Measurements from ENCODE around the gene HEPACAM. TPM values are rescaled to one million over a fixed set of nuclear protein-coding genes. Genes with fewer than 3 reads are reported as not detected.

Gene HEPACAM
- total RNA-seq, 4 donors from 2014 or later: 8.7 to 18.4 (median 15.3) TPM

DNA sequence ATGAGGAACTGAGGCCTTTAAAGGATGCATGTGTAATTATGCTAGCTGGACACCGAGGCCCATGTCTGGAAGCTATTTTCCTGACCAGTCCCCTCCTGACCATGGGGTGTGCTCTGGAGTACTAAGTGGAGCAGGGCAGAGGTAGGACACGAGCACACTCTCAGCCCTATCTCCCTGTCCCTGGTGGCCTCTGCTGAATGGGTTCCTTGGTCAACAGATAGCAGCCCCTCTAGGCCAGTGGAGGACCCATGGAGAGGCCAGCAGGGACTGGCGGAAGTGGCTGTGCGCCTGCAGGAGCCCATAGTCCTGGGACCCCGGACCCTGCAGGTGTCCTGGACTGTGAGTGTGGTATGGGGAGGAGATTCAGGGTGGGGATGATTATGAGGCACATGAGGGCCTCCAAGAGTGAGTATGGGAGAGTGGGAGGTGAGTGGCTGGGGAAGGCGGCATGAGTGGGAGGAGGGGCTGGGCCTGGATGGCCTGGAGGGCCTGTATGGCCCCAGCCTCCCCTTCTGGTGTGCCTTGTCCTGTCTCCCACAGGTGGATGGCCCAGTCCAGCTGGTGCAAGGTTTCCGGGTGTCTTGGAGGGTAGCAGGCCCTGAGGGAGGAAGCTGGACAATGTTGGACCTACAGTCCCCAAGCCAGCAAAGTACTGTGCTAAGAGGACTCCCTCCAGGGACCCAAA is 61.1 kb downstream of the HEPACAM start:
- peaks cover 0 to 46% of the 10 kb centered on the region in 2 donors for H3K27me3 ChIP-seq
- no peak overlapping the region for H3K27ac ChIP-seq
- WGBS, 2 donors: 85 to 90% methylated on average over 7 of the region's 7 CpGs
- no peaks in the 10 kb centered on the region for H3K36me3 ChIP-seq
- peaks cover 0 to 29% (median 6%) of the 10 kb centered on the region in 4 donors for H3K4me1 ChIP-seq
- no peaks in the 10 kb centered on the region for H3K9me3 ChIP-seq
- no peak for TF ChIP-seq POLR2A (IDR thresholded peaks at IDR 0.05)
- TF ChIP-seq, protein P1, sequence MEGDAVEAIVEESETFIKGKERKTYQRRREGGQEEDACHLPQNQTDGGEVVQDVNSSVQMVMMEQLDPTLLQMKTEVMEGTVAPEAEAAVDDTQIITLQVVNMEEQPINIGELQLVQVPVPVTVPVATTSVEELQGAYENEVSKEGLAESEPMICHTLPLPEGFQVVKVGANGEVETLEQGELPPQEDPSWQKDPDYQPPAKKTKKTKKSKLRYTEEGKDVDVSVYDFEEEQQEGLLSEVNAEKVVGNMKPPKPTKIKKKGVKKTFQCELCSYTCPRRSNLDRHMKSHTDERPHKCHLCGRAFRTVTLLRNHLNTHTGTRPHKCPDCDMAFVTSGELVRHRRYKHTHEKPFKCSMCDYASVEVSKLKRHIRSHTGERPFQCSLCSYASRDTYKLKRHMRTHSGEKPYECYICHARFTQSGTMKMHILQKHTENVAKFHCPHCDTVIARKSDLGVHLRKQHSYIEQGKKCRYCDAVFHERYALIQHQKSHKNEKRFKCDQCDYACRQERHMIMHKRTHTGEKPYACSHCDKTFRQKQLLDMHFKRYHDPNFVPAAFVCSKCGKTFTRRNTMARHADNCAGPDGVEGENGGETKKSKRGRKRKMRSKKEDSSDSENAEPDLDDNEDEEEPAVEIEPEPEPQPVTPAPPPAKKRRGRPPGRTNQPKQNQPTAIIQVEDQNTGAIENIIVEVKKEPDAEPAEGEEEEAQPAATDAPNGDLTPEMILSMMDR (IDR thresholded peaks at IDR 0.05): no peak
- TF ChIP-seq EP300 (IDR thresholded peaks at IDR 0.05): no peak
- no peak overlapping the region for H3K4me3 ChIP-seq
- no peak for DNase-seq (ENCODE audit: low spot score in 2 of 2)

DNA sequence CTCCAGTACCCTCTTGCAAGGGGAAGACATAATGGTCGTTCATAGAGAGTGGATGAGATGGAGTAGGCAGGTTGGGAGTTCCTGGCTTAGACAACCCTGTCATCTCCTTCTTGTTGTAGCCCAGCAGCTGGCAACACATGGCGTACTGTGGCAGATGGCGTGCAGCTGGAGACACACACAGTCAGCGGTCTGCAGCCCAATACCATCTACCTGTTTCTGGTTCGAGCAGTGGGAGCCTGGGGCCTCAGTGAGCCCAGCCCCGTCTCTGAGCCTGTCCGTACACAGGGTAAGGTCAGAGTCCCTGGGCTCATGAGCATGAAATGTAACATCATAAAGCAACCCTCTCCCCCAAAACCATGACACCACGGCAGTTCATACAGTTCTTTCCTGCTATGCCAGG is 61.9 kb downstream of the HEPACAM start:
- Histone ChIP-seq H3K27ac (no peak overlapping the region), H3K27me3 (peaks cover 0 to 53% of the 10 kb centered on the region in 2 donors), H3K9me3 (no peaks in the 10 kb centered on the region), H3K36me3 (no peaks in the 10 kb centered on the region), H3K4me3 (no peak overlapping the region), H3K4me1 (peaks cover 0 to 34% (median 6%) of the 10 kb centered on the region in 4 donors)
- no peak for DNase-seq (ENCODE audit: low spot score in 2 of 2)
- TF ChIP-seq POLR2A (IDR thresholded peaks at IDR 0.05): no peak
- TF ChIP-seq, protein P1 (IDR thresholded peaks at IDR 0.05): no peak
- no peak for TF ChIP-seq EP300 (IDR thresholded peaks at IDR 0.05)
- WGBS, 2 donors: 86 to 92% methylated on average over 8 of the region's 8 CpGs

DNA sequence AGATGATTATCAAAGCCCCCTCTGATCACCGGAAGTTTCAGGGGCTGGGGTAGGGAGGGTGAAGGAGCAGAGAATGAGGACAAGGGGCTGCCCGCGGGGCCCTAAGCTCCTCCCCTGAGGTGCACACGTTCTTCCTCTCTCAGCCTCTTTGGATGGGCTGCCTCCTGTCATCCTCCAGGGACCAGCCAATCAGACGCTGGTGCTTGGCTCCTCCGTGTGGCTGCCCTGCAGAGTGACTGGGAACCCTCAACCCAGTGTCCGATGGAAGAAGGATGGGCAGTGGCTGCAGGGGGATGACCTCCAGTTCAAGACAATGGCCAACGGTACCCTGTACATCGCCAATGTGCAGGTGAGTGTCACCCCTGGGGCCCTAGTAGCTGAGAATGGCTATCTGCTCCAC is 63.1 kb downstream of the HEPACAM start:
- Histone ChIP-seq H3K9me3 (no peaks in the 10 kb centered on the region), H3K27me3 (peaks cover 0 to 65% of the 10 kb centered on the region in 2 donors), H3K4me1 (peaks cover 0 to 36% (median 9%) of the 10 kb centered on the region in 4 donors), H3K36me3 (no peaks in the 10 kb centered on the region), H3K4me3 (no peak overlapping the region), H3K27ac (no peak overlapping the region)
- no peak for TF ChIP-seq EP300 (IDR thresholded peaks at IDR 0.05)
- TF ChIP-seq, protein P1 (IDR thresholded peaks at IDR 0.05): no peak
- 26% methylated on average over 9 of the region's 9 CpGs for WGBS, 2 donors
- no peak for DNase-seq (ENCODE audit: low spot score in 2 of 2)

DNA sequence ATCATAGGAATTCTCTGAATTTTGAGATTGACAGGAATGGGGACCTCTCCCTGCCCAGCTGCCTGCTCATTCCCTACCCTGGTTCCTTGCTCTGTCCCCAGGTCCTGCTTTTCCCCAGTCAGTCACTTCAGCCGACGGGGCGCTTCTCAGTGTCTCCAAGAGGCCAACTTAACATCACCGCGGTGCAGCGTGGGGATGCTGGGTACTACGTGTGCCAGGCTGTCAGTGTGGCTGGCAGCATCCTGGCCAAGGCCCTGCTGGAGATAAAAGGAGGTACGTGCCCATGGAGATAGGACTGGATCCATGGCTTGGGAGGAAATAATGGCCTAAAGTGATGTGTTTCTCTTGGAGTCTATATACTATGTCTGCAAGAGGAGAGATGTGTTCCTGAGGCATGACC is 63.6 kb downstream of the HEPACAM start:
- no peak overlapping the region for H3K4me3 ChIP-seq
- H3K4me1 ChIP-seq: peaks cover 0 to 36% (median 8%) of the 10 kb centered on the region in 4 donors
- no peak for DNase-seq (ENCODE audit: low spot score in 2 of 2)
- no peaks in the 10 kb centered on the region for H3K9me3 ChIP-seq
- H3K27ac ChIP-seq: no peak overlapping the region
- no peaks in the 10 kb centered on the region for H3K36me3 ChIP-seq
- 57 to 73% methylated on average over 8 of the region's 8 CpGs for WGBS, 2 donors
- H3K27me3 ChIP-seq: peaks cover 0 to 70% of the 10 kb centered on the region in 2 donors
- TF ChIP-seq EP300 (IDR thresholded peaks at IDR 0.05): no peak
- TF ChIP-seq POLR2A (IDR thresholded peaks at IDR 0.05): no peak
- TF ChIP-seq, protein P1 (IDR thresholded peaks at IDR 0.05): no peak

DNA sequence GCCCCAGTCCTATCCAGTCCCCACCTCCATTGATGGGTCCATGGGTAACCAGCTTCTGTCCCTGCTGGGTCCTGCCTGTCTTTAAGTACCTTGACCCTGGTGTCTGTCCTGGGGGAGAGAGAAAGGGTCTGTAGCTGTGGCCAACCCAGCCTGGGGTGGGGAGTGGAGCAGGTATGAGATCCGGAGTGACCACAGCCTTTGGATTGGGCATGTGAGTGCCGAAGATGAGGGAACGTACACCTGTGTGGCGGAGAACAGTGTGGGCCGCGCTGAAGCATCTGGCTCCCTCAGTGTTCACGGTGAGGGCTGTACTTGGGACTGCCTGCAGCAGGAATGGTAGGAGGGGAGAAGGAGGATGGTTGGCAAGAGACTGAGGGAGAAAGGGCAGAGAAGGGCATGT is 65.4 kb downstream of the HEPACAM start:
- H3K27me3 ChIP-seq: peaks cover 0 to 89% of the 10 kb centered on the region in 2 donors
- H3K36me3 ChIP-seq: no peaks in the 10 kb centered on the region
- H3K27ac ChIP-seq: no peak overlapping the region
- H3K4me3 ChIP-seq: no peak overlapping the region
- 56 to 72% methylated on average over 7 of the region's 7 CpGs for WGBS, 2 donors
- H3K9me3 ChIP-seq: no peaks in the 10 kb centered on the region
- no peak for DNase-seq (ENCODE audit: low spot score in 2 of 2)
- TF ChIP-seq, protein P1 (IDR thresholded peaks at IDR 0.05): no peak
- H3K4me1 ChIP-seq: peaks cover 0 to 38% (median 20%) of the 10 kb centered on the region in 4 donors

Data from tibial nerve (tissue), 4 donors.